ENCODE measurements around the gene FAM227B. TPM values are rescaled to one million over a fixed set of nuclear protein-coding genes. Genes with fewer than 3 reads are reported as not detected.

FAM227B gene
- total RNA-seq, 1 donor from 2014 or later: 5.1 TPM

GRCh38 chr15:49436751-49437150, 183.9 kb downstream of the FAM227B start:
- Histone ChIP-seq H3K27me3 (ENCODE audit: low read depth) (no peaks in the 10 kb centered on the region), H3K4me3 (no peak overlapping the region), H3K9me3 (no peaks in the 10 kb centered on the region), H3K27ac (no peak overlapping the region), H3K36me3 (no peaks in the 10 kb centered on the region), H3K4me1 (peaks cover 15% of the 10 kb centered on the region)
- TF ChIP-seq, protein P1, sequence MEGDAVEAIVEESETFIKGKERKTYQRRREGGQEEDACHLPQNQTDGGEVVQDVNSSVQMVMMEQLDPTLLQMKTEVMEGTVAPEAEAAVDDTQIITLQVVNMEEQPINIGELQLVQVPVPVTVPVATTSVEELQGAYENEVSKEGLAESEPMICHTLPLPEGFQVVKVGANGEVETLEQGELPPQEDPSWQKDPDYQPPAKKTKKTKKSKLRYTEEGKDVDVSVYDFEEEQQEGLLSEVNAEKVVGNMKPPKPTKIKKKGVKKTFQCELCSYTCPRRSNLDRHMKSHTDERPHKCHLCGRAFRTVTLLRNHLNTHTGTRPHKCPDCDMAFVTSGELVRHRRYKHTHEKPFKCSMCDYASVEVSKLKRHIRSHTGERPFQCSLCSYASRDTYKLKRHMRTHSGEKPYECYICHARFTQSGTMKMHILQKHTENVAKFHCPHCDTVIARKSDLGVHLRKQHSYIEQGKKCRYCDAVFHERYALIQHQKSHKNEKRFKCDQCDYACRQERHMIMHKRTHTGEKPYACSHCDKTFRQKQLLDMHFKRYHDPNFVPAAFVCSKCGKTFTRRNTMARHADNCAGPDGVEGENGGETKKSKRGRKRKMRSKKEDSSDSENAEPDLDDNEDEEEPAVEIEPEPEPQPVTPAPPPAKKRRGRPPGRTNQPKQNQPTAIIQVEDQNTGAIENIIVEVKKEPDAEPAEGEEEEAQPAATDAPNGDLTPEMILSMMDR (IDR thresholded peaks at IDR 0.05): no peak
- intact Hi-C loops (cut with DNase I): no loop called here
- no peak for ATAC-seq
- no peak for DNase-seq

DNA sequence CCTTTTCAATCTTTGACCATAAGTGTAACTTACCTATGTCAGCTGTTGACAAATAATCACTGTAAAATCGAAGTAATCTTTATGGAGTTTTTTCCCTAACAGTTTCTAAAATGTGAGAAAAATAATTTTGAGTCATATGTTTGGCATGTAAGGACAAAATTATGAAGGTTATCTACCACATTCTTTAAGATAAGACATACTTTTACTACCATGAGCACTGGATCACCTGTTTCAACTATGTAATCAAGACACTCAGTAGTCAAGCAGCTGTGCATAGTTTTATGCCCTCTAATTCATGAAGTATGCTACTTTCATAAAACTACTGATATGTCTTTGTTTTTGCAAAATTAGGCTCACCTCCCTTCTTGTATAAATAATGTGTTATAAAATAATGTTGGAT, 185.4 kb downstream of the FAM227B start:
- no peaks in the 10 kb centered on the region for H3K27me3 ChIP-seq (ENCODE audit: low read depth)
- H3K36me3 ChIP-seq: no peaks in the 10 kb centered on the region
- intact Hi-C loops (cut with DNase I): no loop called here
- peaks cover 15% of the 10 kb centered on the region for H3K4me1 ChIP-seq
- TF ChIP-seq, protein P1 (IDR thresholded peaks at IDR 0.05): no peak
- no peak overlapping the region for H3K4me3 ChIP-seq
- no peaks in the 10 kb centered on the region for H3K9me3 ChIP-seq
- ATAC-seq: peak in 1 of 2 donors; percentile 58
- no peak overlapping the region for H3K27ac ChIP-seq
- no peak for DNase-seq

DNA sequence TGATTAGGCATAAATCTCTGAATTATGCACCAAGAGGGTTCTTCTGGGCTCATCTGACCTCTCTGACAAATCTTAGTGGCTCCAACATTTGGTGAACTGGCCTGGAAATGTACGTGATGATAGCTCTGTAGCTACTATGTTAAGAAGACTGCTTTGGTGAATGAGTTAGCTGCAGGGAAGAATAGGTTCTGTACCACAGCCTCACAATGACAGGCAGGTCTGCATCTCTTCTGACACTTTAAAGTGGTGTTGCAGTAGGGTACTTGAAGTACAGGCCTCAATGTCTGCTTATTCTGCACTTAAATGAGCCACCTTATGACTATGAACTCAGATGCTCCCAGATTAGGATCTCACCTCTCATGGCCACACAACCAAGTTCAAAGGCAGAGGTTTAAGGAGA, 190.6 kb downstream of the FAM227B start:
- Histone ChIP-seq H3K27ac (no peak overlapping the region), H3K9me3 (no peaks in the 10 kb centered on the region), H3K27me3 (ENCODE audit: low read depth) (no peaks in the 10 kb centered on the region), H3K36me3 (no peaks in the 10 kb centered on the region), H3K4me1 (no peaks in the 10 kb centered on the region), H3K4me3 (no peak overlapping the region)
- ATAC-seq (no peak), DNase-seq (no peak)
- intact Hi-C loops (cut with DNase I): no loop called here
- TF ChIP-seq, protein P1 (IDR thresholded peaks at IDR 0.05): no peak

GRCh38 chr15:49428409-49429095, 192.1 kb downstream of the FAM227B start:
- H3K4me3 ChIP-seq: peak overlapping the region; percentile 47
- H3K27ac ChIP-seq: no peak overlapping the region
- intact Hi-C loops (cut with DNase I): no loop called here
- no peaks in the 10 kb centered on the region for H3K27me3 ChIP-seq (ENCODE audit: low read depth)
- TF ChIP-seq, protein P1 (IDR thresholded peaks at IDR 0.05): no peak
- DNase-seq (no peak), ATAC-seq (peak; percentile 54 to 69)
- no peaks in the 10 kb centered on the region for H3K36me3 ChIP-seq
- no peaks in the 10 kb centered on the region for H3K9me3 ChIP-seq
- H3K4me1 ChIP-seq: no peaks in the 10 kb centered on the region

- TF ChIP-seq, protein P1 (IDR thresholded peaks at IDR 0.05): no peak
- no peak for DNase-seq
- Histone ChIP-seq H3K4me1 (no peaks in the 10 kb centered on the region), H3K9me3 (no peaks in the 10 kb centered on the region), H3K4me3 (peak overlapping the region; percentile 47), H3K36me3 (no peaks in the 10 kb centered on the region), H3K27ac (no peak overlapping the region), H3K27me3 (ENCODE audit: low read depth) (no peaks in the 10 kb centered on the region)
- ATAC-seq: no peak
- intact Hi-C loops (cut with DNase I): no loop called here
Observed at GRCh38 chr15:49427372-49427771, 193.2 kb downstream of the FAM227B start.
